Neutrophil (primary cell): ENCODE results near the gene CCDC47.

Source experiments
- H3K27ac ChIP-seq: fragments of 200-600 bp; sonication (generic); 2 replicates; pipeline ENCODE4 v1.5.1; 2016; ENCODE audit warnings: mild to moderate bottlenecking, moderate library complexity
- H3K27me3 ChIP-seq: fragments of 200-600 bp; sonication (generic); 2 replicates; pipeline ENCODE4 v1.6.0; 2016; ENCODE audit warnings: mild to moderate bottlenecking
- H3K36me3 ChIP-seq: fragments of 200-600 bp; sonication (generic); 2 replicates; pipeline ENCODE4 v1.5.1; 2017
- H3K4me1 ChIP-seq, 2 experiments: fragments of 200-600 bp in 1 of 2; sonication (generic) in 1 of 2; 1 replicate in 1 of 2; 2 replicates in 1 of 2; pipeline versions ENCODE4 v1.5.1 to v1.6.1; 2013 to 2016; ENCODE audit warnings: low read depth in 1 of 2, low read length in 1 of 2, mild to moderate bottlenecking in 1 of 2, moderate library complexity in 1 of 2; ENCODE audit not compliant: control insufficient read depth in 1 of 2, insufficient read depth in 1 of 2
- H3K4me3 ChIP-seq, 2 experiments: fragments of 200-600 bp in 1 of 2; sonication (generic) in 1 of 2; 1 replicate in 1 of 2; 2 replicates in 1 of 2; pipeline ENCODE4 v1.5.1; 2013 to 2016; ENCODE audit warnings: low read depth in 1 of 2, low read length in 1 of 2, mild to moderate bottlenecking in 1 of 2, moderate library complexity in 1 of 2
- H3K9me3 ChIP-seq: fragments of 200-600 bp; sonication (generic); 2 replicates; pipeline ENCODE4 v1.5.1; 2016
- CTCF ChIP-seq: fragments of 200-600 bp; sonication (generic); IDR thresholded peaks from 2 replicates; pipeline ENCODE4 v1.5.1; 2016; ENCODE audit warnings: antibody characterized with exemption

CCDC47 gene

GRCh38 chr17:63760771-63761539 lies 12.4 kb downstream of the CCDC47 start:
- Histone ChIP-seq H3K4me1 (peaks cover 45 to 46% of the 10 kb centered on the region in 2 experiments), H3K27me3 (no peaks in the 10 kb centered on the region), H3K4me3 (peak overlapping the region in 1 of 2 experiments; percentile 34), H3K36me3 (peaks cover 32% of the 10 kb centered on the region), H3K27ac (peak overlapping the region; percentile 81), H3K9me3 (no peaks in the 10 kb centered on the region)
- TF ChIP-seq CTCF, result no peak

GRCh38 chr17:63758428-63758827 lies 15.0 kb downstream of the CCDC47 start:
- Histone ChIP-seq H3K36me3 (peaks cover 12% of the 10 kb centered on the region), H3K9me3 (no peaks in the 10 kb centered on the region), H3K27ac (peak overlapping the region; percentile 65), H3K27me3 (no peaks in the 10 kb centered on the region), H3K4me1 (peaks cover 70% of the 10 kb centered on the region in 2 experiments), H3K4me3 (no peak overlapping the region)
- TF ChIP-seq CTCF, result no peak

- Histone ChIP-seq H3K9me3 (no peaks in the 10 kb centered on the region), H3K27ac (peak overlapping the region; percentile 83), H3K36me3 (peaks cover 6% of the 10 kb centered on the region), H3K27me3 (no peaks in the 10 kb centered on the region), H3K4me3 (peak overlapping the region; percentile 0 to 39), H3K4me1 (peaks cover 76 to 77% of the 10 kb centered on the region in 2 experiments)
- TF ChIP-seq CTCF, result no peak
Measured at GRCh38 chr17:63754046-63754445, 19.4 kb downstream of the CCDC47 start.

GRCh38 chr17:63753215-63753614 lies 20.2 kb downstream of the CCDC47 start:
- Histone ChIP-seq H3K4me3 (peak overlapping the region; percentile 9 to 39), H3K36me3 (peaks cover 6% of the 10 kb centered on the region), H3K27me3 (no peaks in the 10 kb centered on the region), H3K27ac (peak overlapping the region; percentile 83), H3K9me3 (no peaks in the 10 kb centered on the region), H3K4me1 (peaks cover 79 to 80% of the 10 kb centered on the region in 2 experiments)
- no peak for TF ChIP-seq CTCF

GRCh38 chr17:63752707-63753106 lies 20.7 kb downstream of the CCDC47 start:
- H3K36me3 ChIP-seq, result peaks cover 6% of the 10 kb centered on the region
- no peak for TF ChIP-seq CTCF
- H3K27ac ChIP-seq, result peak overlapping the region; percentile 83
- no peaks in the 10 kb centered on the region for H3K27me3 ChIP-seq
- H3K4me3 ChIP-seq, result peak overlapping the region in 1 of 2 experiments; percentile 39
- peaks cover 79 to 80% of the 10 kb centered on the region in 2 experiments for H3K4me1 ChIP-seq
- H3K9me3 ChIP-seq, result no peaks in the 10 kb centered on the region
